SK-N-SH (cell line): ENCODE results near the gene FCGBP. TPM values are rescaled to one million over a fixed set of nuclear protein-coding genes. Genes with fewer than 3 reads are reported as not detected.

Experiments used
- CTCF ChIA-PET: fragments of 300-600, 350-600 bp; formaldehyde crosslinking; extraction: SDS; loops from one replicate; lab custom pipeline; 2021; lab: Yijun Ruan, JAX
- POLR2A ChIA-PET: fragments of 350-600 bp; sonication (Branson Sonifier 250); formaldehyde crosslinking; extraction: SDS; loops from one replicate; lab custom pipeline; 2020; ENCODE audit warnings: antibody characterized with exemption, inconsistent platforms; lab: Yijun Ruan, JAX
- DNase-seq: peaks from one replicate; pipeline ENCODE4 v3.0.0; 2012
- H2AFZ ChIP-seq: fragments of 200-600 bp; sonication (generic); 2 replicates; pipeline ENCODE4 v1.8.1; 2016; ENCODE audit warnings: antibody characterized with exemption, mild to moderate bottlenecking, low read depth
- H3F3A ChIP-seq: fragments of 200-600 bp; sonication (generic); replicated peaks from 2 replicates; pipeline ENCODE3; 2016; ENCODE audit warnings: antibody characterized with exemption, mild to moderate bottlenecking; ENCODE audit not compliant: insufficient read depth
- H3K27ac ChIP-seq, 2 experiments: fragments of 200-500 bp in 1 of 2; fragments of 200-600 bp in 1 of 2; sonication (Bioruptor generic) in 1 of 2; sonication (generic), shearing (Covaris generic) in 1 of 2; 2 replicates each; pipeline versions ENCODE4 v1.5.1 to v1.6.1; 2014 to 2016; ENCODE audit warnings: low read depth in 2 of 2, inconsistent platforms in 1 of 2, low read length in 1 of 2, mild to moderate bottlenecking in 1 of 2, mixed read lengths in 1 of 2
- H3K27me3 ChIP-seq: fragments of 200-600 bp; sonication (generic), shearing (Covaris generic); 2 replicates; pipeline ENCODE4 v1.6.1; 2016; ENCODE audit warnings: mixed run types; ENCODE audit not compliant: insufficient read depth
- H3K36me3 ChIP-seq, 2 experiments: fragments of 200-500 bp in 1 of 2; fragments of 200-600 bp in 1 of 2; sonication (Bioruptor generic) in 1 of 2; sonication (generic) in 1 of 2; replicated peaks in 1 of 2; 2 replicates each; pipeline versions ENCODE3 to v1.5.1; 2014 to 2016; ENCODE audit warnings: low read length in 1 of 2, mild to moderate bottlenecking in 1 of 2; ENCODE audit not compliant: insufficient read depth in 2 of 2, control insufficient read depth in 1 of 2
- H3K4me1 ChIP-seq, 2 experiments: fragments of 200-500 bp in 1 of 2; fragments of 200-600 bp in 1 of 2; sonication (Bioruptor generic) in 1 of 2; sonication (generic), shearing (Covaris generic) in 1 of 2; 2 replicates each; pipeline versions ENCODE4 v1.5.1 to v1.6.1; 2014 to 2016; ENCODE audit warnings: low read depth in 1 of 2, low read length in 1 of 2, mixed run types in 1 of 2; ENCODE audit not compliant: insufficient read depth in 2 of 2, control insufficient read depth in 1 of 2
- H3K4me2 ChIP-seq: fragments of 200-600 bp; sonication (generic), shearing (Covaris generic); 2 replicates; pipeline ENCODE4 v1.6.1; 2017; ENCODE audit warnings: mixed run types
- H3K4me3 ChIP-seq, 2 experiments: fragments of 200-500 bp in 1 of 2; fragments of 200-600 bp in 1 of 2; sonication (Bioruptor generic) in 1 of 2; sonication (generic), shearing (Covaris generic) in 1 of 2; 2 replicates each; pipeline versions ENCODE4 v1.5.1 to v1.8.1; 2014 to 2016; ENCODE audit warnings: low read depth in 2 of 2, inconsistent platforms in 1 of 2, low read length in 1 of 2, mild to moderate bottlenecking in 1 of 2, mixed read lengths in 1 of 2, moderate library complexity in 1 of 2
- H3K79me2 ChIP-seq: fragments of 200-600 bp; sonication (generic); 2 replicates; pipeline ENCODE4 v1.8.1; 2017; ENCODE audit warnings: mild to moderate bottlenecking; ENCODE audit not compliant: insufficient read depth
- H3K9ac ChIP-seq: fragments of 200-600 bp; sonication (generic); 2 replicates; pipeline ENCODE4 v1.6.1; 2017; ENCODE audit warnings: mixed run types
- H3K9me2 ChIP-seq: fragments of 200-600 bp; sonication (generic); 2 replicates; pipeline ENCODE4 v1.6.1; 2017; ENCODE audit warnings: mixed run types
- H3K9me3 ChIP-seq: fragments of 200-600 bp; sonication (generic); 2 replicates; pipeline ENCODE4 v1.6.1; 2017; ENCODE audit warnings: mixed run types, mild to moderate bottlenecking, moderate library complexity
- H4K20me1 ChIP-seq: fragments of 200-600 bp; sonication (generic); 2 replicates; pipeline ENCODE4 v1.6.1; 2017; ENCODE audit warnings: mild to moderate bottlenecking, mixed run types; ENCODE audit not compliant: insufficient read depth
- CHD2 ChIP-seq: fragments of 150-350 bp; IDR thresholded peaks from 2 replicates; pipeline ENCODE4 v1.6.1; 2018; ENCODE audit warnings: low read length; ENCODE audit not compliant: partially characterized antibody
- EZH2phosphoT487 ChIP-seq: fragments of 200-600 bp; sonication (generic); IDR thresholded peaks from 2 replicates; pipeline ENCODE4 v1.6.1; 2017; ENCODE audit warnings: low read depth, mixed run types, mild to moderate bottlenecking, antibody characterized with exemption, moderate library complexity, borderline replicate concordance
- FOSL2 ChIP-seq: IDR thresholded peaks from 2 replicates; pipeline ENCODE4 v1.4.0; 2012; ENCODE audit warnings: low read depth, mild to moderate bottlenecking, moderate library complexity, borderline replicate concordance
- GATA2 ChIP-seq: sonication (generic); formaldehyde crosslinking; IDR thresholded peaks from 2 replicates; pipeline ENCODE4 v1.5.0; 2020; ENCODE audit warnings: mild to moderate bottlenecking, missing genetic modification reagents
- JUND ChIP-seq: IDR thresholded peaks from 2 replicates; pipeline ENCODE4 v1.4.0; 2012
- NFIC ChIP-seq: IDR thresholded peaks from 2 replicates; pipeline ENCODE4 v1.4.0; 2012; ENCODE audit warnings: borderline replicate concordance
- USF2 ChIP-seq: fragments of 150-350 bp; IDR thresholded peaks from 2 replicates; pipeline ENCODE4 v1.6.1; 2017; ENCODE audit warnings: antibody characterized with exemption, low read length, low read depth, borderline replicate concordance
- YY1 ChIP-seq: IDR thresholded peaks from 2 replicates; pipeline ENCODE4 v1.4.0; 2012; ENCODE audit warnings: low read depth, mild to moderate bottlenecking
- WGBS: methylation state at CpG from one replicate; pipeline ENCODE4 v1.1.6; 2017; ENCODE audit warnings: low lambda C conversion rate; 5-methylcytosine and 5-hydroxymethylcytosine counted together
- polyA plus RNA-seq, 3 experiments: library from polyadenylated mRNA; depleted of rRNA; stranded (reverse); fragments of >200 nt; gene quantifications; 2 replicates each; pipeline ENCODE4 v1.2.3, GENCODE V29; 2012
- TF ChIP-seq, protein P1 (sequence below): IDR thresholded peaks from 2 replicates; pipeline ENCODE4 v1.4.0; 2012; ENCODE audit warnings: low read depth, borderline replicate concordance

The FCGBP gene
- polyA plus RNA-seq, 1 of the 3 experiments (the other 2 are of a cell fraction) = 0.07 TPM

- DNase-seq = no peak
- Histone ChIP-seq H3K9me2 (no peaks in the 10 kb centered on the region), H3K36me3 (no peaks in the 10 kb centered on the region), H3K9ac (no peak overlapping the region), H3K9me3 (no peaks in the 10 kb centered on the region), H4K20me1 (no peaks in the 10 kb centered on the region), H3K79me2 (no peaks in the 10 kb centered on the region), H2AFZ (no peak overlapping the region), H3K4me1 (no peaks in the 10 kb centered on the region; a peak in 2 of 4 replicates), H3K4me2 (no peak overlapping the region), H3K27me3 (no peaks in the 10 kb centered on the region), H3K4me3 (no peak overlapping the region), H3F3A (no peaks in the 10 kb centered on the region), H3K27ac (no peak overlapping the region)
- no peak for TF ChIP-seq CHD2
- no peak for TF ChIP-seq YY1
- TF ChIP-seq, protein P1, sequence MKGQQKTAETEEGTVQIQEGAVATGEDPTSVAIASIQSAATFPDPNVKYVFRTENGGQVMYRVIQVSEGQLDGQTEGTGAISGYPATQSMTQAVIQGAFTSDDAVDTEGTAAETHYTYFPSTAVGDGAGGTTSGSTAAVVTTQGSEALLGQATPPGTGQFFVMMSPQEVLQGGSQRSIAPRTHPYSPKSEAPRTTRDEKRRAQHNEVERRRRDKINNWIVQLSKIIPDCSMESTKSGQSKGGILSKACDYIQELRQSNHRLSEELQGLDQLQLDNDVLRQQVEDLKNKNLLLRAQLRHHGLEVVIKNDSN = no peak
- TF ChIP-seq FOSL2 = no peak
- WGBS = 31% methylated on average over 4 of the region's 4 CpGs
- ChIA-PET CTCF (no interaction called here), POLR2A (no interaction called here)
These were observed 7.9 kb upstream of the FCGBP start for GRCh38 chr19:39942366-39942730.

GRCh38 chr19:39941615-39942365, 7.4 kb upstream of the FCGBP start:
- Histone ChIP-seq H3K27ac (no peak overlapping the region), H3K4me2 (no peak overlapping the region)
- TF ChIP-seq GATA2 = peak; percentile 33; the same call in 1 of the 2 replicates
- no peak for TF ChIP-seq CHD2
- TF ChIP-seq, all 33 proteins: peak for 1
- H3K79me2 ChIP-seq = no peaks in the 10 kb centered on the region
- H3K4me1 ChIP-seq = no peaks in the 10 kb centered on the region; a peak in 2 of 4 replicates
- H3K36me3 ChIP-seq = no peaks in the 10 kb centered on the region
- H3F3A ChIP-seq = no peaks in the 10 kb centered on the region
- WGBS = 29% methylated on average over 5 of the region's 5 CpGs
- DNase-seq = no peak
- no peaks in the 10 kb centered on the region for H4K20me1 ChIP-seq
- CTCF ChIA-PET = no interaction called here
- no peak overlapping the region for H3K9ac ChIP-seq
- no peaks in the 10 kb centered on the region for H3K9me2 ChIP-seq
- H3K4me3 ChIP-seq = no peak overlapping the region
- no peaks in the 10 kb centered on the region for H3K9me3 ChIP-seq
- H3K27me3 ChIP-seq = no peaks in the 10 kb centered on the region
- H2AFZ ChIP-seq = no peak overlapping the region
- POLR2A ChIA-PET = no interaction called here

DNA sequence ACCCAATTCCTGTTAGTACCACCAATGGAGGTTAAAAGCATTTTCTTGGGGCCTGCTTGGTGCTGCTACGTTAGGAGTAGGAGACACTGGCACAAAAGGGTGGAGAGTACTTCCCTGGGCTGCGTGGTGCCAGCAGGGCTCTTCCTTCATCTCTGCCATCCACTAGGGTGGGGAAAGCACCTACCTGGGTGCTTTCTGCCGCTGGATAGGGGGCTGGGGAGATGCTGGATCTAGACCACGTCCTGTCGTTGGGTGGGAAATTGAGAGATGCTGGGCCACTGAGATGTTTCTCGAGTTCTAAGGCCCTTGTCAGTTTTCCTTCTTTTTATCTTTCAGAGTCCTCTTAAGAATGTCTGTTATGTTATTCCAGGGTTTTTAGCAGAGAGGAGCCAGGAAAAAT, 6.7 kb upstream of the FCGBP start:
- H4K20me1 ChIP-seq = no peaks in the 10 kb centered on the region
- no peaks in the 10 kb centered on the region for H3F3A ChIP-seq
- ChIA-PET POLR2A (no interaction called here), CTCF (no interaction called here)
- no peaks in the 10 kb centered on the region for H3K9me2 ChIP-seq
- H3K36me3 ChIP-seq = no peaks in the 10 kb centered on the region
- WGBS = 54% methylated on average over 6 of the region's 6 CpGs
- no peaks in the 10 kb centered on the region for H3K9me3 ChIP-seq
- H3K4me1 ChIP-seq = no peaks in the 10 kb centered on the region; a peak in 2 of 4 replicates
- no peak for DNase-seq
- H3K9ac ChIP-seq = no peak overlapping the region
- H2AFZ ChIP-seq = no peak overlapping the region
- H3K79me2 ChIP-seq = no peaks in the 10 kb centered on the region
- no peak overlapping the region for H3K4me3 ChIP-seq
- TF ChIP-seq JUND (no peak), USF2 (no peak), EZH2phosphoT487 (no peak), NFIC (no peak)
- TF ChIP-seq, all 33 proteins: peak for 0
- Histone ChIP-seq H3K27ac (no peak overlapping the region), H3K27me3 (no peaks in the 10 kb centered on the region), H3K4me2 (no peak overlapping the region)
